ENCODE data around the gene ZNF672.

- TF ChIP-seq CTCF (IDR thresholded peaks at IDR 0.05): no peak
- TF ChIP-seq POLR2A (IDR thresholded peaks at IDR 0.05): no peak
Observed at GRCh38 chr1:248844526-248844925, 6.5 kb downstream of the ZNF672 start.

Data from uterus (tissue), 2 donors.